Colonic mucosa (tissue), 4 donors: ENCODE measurements around the gene CALU. TPM values are rescaled to one million over a fixed set of nuclear protein-coding genes. Genes with fewer than 3 reads are reported as not detected.

ENCODE experiments used
- DNase-seq: peaks from one replicate; pipeline ENCODE4 v3.0.0-alpha.2; 2020
- H3K27ac ChIP-seq: fragments of 200-600 bp; one replicate; pipeline ENCODE4 v1.8.0; 2021
- H3K27me3 ChIP-seq: fragments of 200-600 bp; one replicate; pipeline ENCODE4 v1.8.0; 2021
- H3K36me3 ChIP-seq: fragments of 200-600 bp; one replicate; pipeline ENCODE4 v1.8.0; 2021
- H3K4me1 ChIP-seq: fragments of 200-600 bp; one replicate; pipeline ENCODE4 v1.8.0; 2021; ENCODE audit warnings: mild to moderate bottlenecking
- H3K4me3 ChIP-seq: fragments of 200-600 bp; one replicate; pipeline ENCODE4 v1.8.0; 2021
- H3K9ac ChIP-seq, 2 donors: one replicate each; pipeline ENCODE4 v1.7.0; 2013; ENCODE audit warnings: control low read depth in 2 of 2, low read depth in 2 of 2, low read length in 2 of 2
- H3K9me3 ChIP-seq: fragments of 200-600 bp; one replicate; pipeline ENCODE4 v1.8.0; 2021
- intact Hi-C: fragments of 100-400 bp; cut with DNase I; formaldehyde crosslinking; loops from one replicate; pipeline ENCODE4 v1.14.1; 2022
- total RNA-seq, 2 donors: library from RNA; stranded (reverse); fragmentation: NEBNext Ultra II Directional in 1 of 2; extraction: Animal tissue kit (Norgen Biotek cat#: 25700) in 1 of 2; gene quantifications; one replicate each; pipeline ENCODE4 v1.2.1, GENCODE V29; 2021
- TF ChIP-seq, protein P1 (sequence below): fragments of 200-600 bp; IDR thresholded peaks from one replicate; pipeline ENCODE4 v1.8.0; 2022; ENCODE audit warnings: antibody characterized with exemption, mild to moderate bottlenecking
- donor health status: healthy.
- donor health status: DM: no; HTN: no; CAD: no.
- donor health status: DM: no; HTN: no; CAD: no.

Gene CALU
- total RNA-seq, 2 donors from 2014 or later, result 47.9 to 63.8 TPM

- TF ChIP-seq, protein P1, sequence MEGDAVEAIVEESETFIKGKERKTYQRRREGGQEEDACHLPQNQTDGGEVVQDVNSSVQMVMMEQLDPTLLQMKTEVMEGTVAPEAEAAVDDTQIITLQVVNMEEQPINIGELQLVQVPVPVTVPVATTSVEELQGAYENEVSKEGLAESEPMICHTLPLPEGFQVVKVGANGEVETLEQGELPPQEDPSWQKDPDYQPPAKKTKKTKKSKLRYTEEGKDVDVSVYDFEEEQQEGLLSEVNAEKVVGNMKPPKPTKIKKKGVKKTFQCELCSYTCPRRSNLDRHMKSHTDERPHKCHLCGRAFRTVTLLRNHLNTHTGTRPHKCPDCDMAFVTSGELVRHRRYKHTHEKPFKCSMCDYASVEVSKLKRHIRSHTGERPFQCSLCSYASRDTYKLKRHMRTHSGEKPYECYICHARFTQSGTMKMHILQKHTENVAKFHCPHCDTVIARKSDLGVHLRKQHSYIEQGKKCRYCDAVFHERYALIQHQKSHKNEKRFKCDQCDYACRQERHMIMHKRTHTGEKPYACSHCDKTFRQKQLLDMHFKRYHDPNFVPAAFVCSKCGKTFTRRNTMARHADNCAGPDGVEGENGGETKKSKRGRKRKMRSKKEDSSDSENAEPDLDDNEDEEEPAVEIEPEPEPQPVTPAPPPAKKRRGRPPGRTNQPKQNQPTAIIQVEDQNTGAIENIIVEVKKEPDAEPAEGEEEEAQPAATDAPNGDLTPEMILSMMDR, result no peak
- H3K4me3 ChIP-seq, result no peak overlapping the region
Observed at GRCh38 chr7:128792471-128793180, 53.5 kb downstream of the CALU start.

GRCh38 chr7:128793181-128793547 is 54.0 kb downstream of the CALU start:
- H3K27me3 ChIP-seq, result no peaks in the 10 kb centered on the region
- H3K36me3 ChIP-seq, result no peaks in the 10 kb centered on the region
- intact Hi-C loops, result no loop called here
- no peak overlapping the region for H3K9ac ChIP-seq
- H3K4me1 ChIP-seq, result peaks cover 4% of the 10 kb centered on the region
- no peak overlapping the region for H3K4me3 ChIP-seq
- no peaks in the 10 kb centered on the region for H3K9me3 ChIP-seq
- TF ChIP-seq, protein P1, result no peak
- H3K27ac ChIP-seq, result no peak overlapping the region
- DNase-seq, result no peak

More at GRCh38 chr7:128792471-128793180, 53.5 kb downstream of the CALU start:
- no peak overlapping the region for H3K9ac ChIP-seq
- H3K27ac ChIP-seq, result no peak overlapping the region
- H3K36me3 ChIP-seq, result no peaks in the 10 kb centered on the region
- intact Hi-C loops, result no loop called here
- DNase-seq, result no peak
- H3K27me3 ChIP-seq, result no peaks in the 10 kb centered on the region
- H3K9me3 ChIP-seq, result no peaks in the 10 kb centered on the region
- H3K4me1 ChIP-seq, result peaks cover 4% of the 10 kb centered on the region

DNA sequence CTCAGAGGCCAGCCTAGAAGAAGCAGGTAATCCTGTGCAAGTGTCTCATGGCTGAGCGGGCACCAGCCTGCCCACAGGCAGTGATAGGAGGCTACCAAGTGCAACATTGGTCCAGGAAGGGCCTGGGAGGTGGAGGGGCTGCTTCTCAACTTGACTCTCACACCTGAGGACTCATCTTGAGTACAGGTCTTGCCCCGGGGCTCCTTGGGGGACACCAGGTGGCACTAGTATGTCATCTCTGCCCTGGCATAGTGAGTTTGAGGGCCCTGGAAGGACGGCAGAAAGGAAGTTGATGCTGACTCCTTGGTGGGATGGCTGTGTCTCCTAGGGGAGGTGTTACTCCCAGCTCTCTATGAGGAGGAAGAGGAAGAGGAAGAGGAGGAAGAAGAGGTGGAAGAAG is 54.9 kb downstream of the CALU start:
- no peak overlapping the region for H3K4me3 ChIP-seq

DNA sequence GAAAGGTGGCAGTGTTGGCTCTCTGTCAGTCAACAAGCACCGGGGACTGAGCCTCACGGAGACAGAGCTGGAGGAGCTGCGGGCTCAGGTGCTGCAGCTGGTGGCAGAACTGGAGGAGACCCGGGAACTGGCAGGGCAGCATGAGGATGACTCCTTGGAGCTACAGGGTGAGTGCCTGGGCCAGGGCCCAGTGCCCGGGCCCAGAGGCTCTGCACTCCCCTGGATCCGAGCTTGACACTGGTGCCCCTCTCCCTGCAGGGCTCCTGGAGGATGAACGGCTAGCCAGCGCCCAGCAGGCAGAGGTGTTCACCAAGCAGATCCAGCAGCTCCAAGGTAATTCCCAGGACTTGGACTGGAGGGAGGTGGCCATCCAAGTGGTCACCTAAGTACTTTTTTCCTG is 55.3 kb downstream of the CALU start:
- Histone ChIP-seq H3K9ac (no peak overlapping the region), H3K27ac (no peak overlapping the region), H3K4me1 (peaks cover 4% of the 10 kb centered on the region), H3K36me3 (no peaks in the 10 kb centered on the region), H3K27me3 (no peaks in the 10 kb centered on the region), H3K4me3 (no peak overlapping the region), H3K9me3 (no peaks in the 10 kb centered on the region)
- TF ChIP-seq, protein P1, result no peak
- intact Hi-C loops, result no loop called here
- no peak for DNase-seq

More for the DNA sequence above, 54.9 kb downstream of the CALU start:
- Histone ChIP-seq H3K4me1 (peaks cover 4% of the 10 kb centered on the region), H3K9ac (no peak overlapping the region), H3K27ac (no peak overlapping the region), H3K27me3 (no peaks in the 10 kb centered on the region), H3K36me3 (no peaks in the 10 kb centered on the region), H3K9me3 (no peaks in the 10 kb centered on the region)
- intact Hi-C loops, result no loop called here
- no peak for DNase-seq
- TF ChIP-seq, protein P1, result no peak

DNA sequence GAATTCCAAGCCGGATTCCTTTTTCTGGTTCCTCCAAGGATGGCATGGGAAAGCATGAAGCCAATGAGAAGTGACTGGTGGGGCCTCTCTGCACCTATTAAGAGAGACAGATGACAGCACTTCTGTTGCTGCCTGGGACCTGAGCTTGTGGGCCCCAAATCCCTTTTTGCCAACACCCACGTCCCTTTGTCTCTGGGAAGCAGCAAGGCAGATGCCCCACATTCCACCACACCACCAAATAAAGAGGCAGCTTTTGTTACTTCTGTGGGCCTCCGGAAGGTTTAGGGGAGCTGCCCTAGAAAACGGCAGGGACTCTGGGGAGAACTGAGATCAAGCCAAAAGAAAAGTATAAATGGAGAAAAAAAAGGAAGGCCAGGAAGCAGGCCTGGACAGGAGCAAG is 56.0 kb downstream of the CALU start:
- Histone ChIP-seq H3K36me3 (no peaks in the 10 kb centered on the region), H3K27ac (no peak overlapping the region), H3K4me1 (peaks cover 4% of the 10 kb centered on the region), H3K27me3 (no peaks in the 10 kb centered on the region), H3K9ac (no peak overlapping the region), H3K4me3 (no peak overlapping the region), H3K9me3 (no peaks in the 10 kb centered on the region)
- no peak for DNase-seq
- intact Hi-C loops, result no loop called here
- TF ChIP-seq, protein P1, result no peak
